GM23338 (cell line): ENCODE measurements around the gene PTPA. TPM values are rescaled to one million over a fixed set of nuclear protein-coding genes. Genes with fewer than 3 reads are reported as not detected.

ENCODE experiments used
- CTCF ChIP-seq, 2 experiments: fragments of 200-600 bp in 1 of 2; sonication (generic) in 1 of 2; conservative IDR thresholded peaks; 2 replicates each; pipeline versions ENCODE4 v1.5.1 to v1.6.1; 2016 to 2017; ENCODE audit warnings: antibody characterized with exemption in 2 of 2, low read depth in 2 of 2, mild to moderate bottlenecking in 2 of 2, moderate library complexity in 1 of 2
- ETS1 ChIP-seq: IDR thresholded peaks from 2 replicates; pipeline ENCODE4 v1.6.1; 2016; ENCODE audit warnings: antibody characterized with exemption
- POLR2AphosphoS5 ChIP-seq: IDR thresholded peaks from 2 replicates; pipeline ENCODE4 v1.6.1; 2016; ENCODE audit warnings: antibody characterized with exemption, low read depth
- ZNF331 ChIP-seq: fragments of 250-450 bp; sonication (Bioruptor Pico); IDR thresholded peaks from 2 replicates; pipeline ENCODE4 v1.5.0; 2020; ENCODE audit warnings: low read depth, mild to moderate bottlenecking, moderate library complexity
- ZNF462 ChIP-seq: fragments of 250-450 bp; sonication (Bioruptor Pico); IDR thresholded peaks from 2 replicates; pipeline ENCODE4 v1.5.0; 2020; ENCODE audit warnings: mild to moderate bottlenecking, moderate library complexity
- polyA plus RNA-seq: library from polyadenylated mRNA; unstranded; fragments of >200 nt; fragmentation: Nextera tagmentation; extraction: Ambion mirVana; gene quantifications from 2 replicates; pipeline ENCODE4 v1.2.1, GENCODE V29; 2016
- total RNA-seq: library from RNA; depleted of rRNA; stranded (reverse); fragments of >200 nt; shearing (Covaris generic); gene quantifications from 2 replicates; pipeline ENCODE4 v1.2.3, GENCODE V29; 2014

Gene PTPA
- total and polyA plus RNA-seq, 2 experiments from 2014 or later, result 53.9 to 122 TPM

GRCh38 chr9:129175515-129175824 is 64.3 kb downstream of the PTPA start (continued):
- TF ChIP-seq ZNF462 (CRISPR knock-in tag), result no peak
- no peak for TF ChIP-seq POLR2AphosphoS5
- no peak for TF ChIP-seq ETS1
- no peak for TF ChIP-seq CTCF (conservative IDR thresholded peaks at IDR 0.05; ENCODE audit: low read depth in 2 of 2)
- TF ChIP-seq ZNF331 (CRISPR knock-in tag), result no peak
